ENCODE data around the gene NDN. TPM values are rescaled to one million over a fixed set of nuclear protein-coding genes. Genes with fewer than 3 reads are reported as not detected.

NDN gene
- total and polyA plus RNA-seq, 2 of the 4 experiments (the other 2 are of a cell fraction): 40.1 to 72.4 TPM

- H2BK20ac ChIP-seq (ENCODE audit: low read depth, low read length): no peak overlapping the region
- dilution Hi-C loops (cut with HindIII; ENCODE audit: low sequenced_read_pairs, unreplicated experiment): no loop called here
- DNase-seq: no peak
- no peaks in the 10 kb centered on the region for H3K36me3 ChIP-seq (ENCODE audit: control insufficient read depth, insufficient read depth, low read length)
- ChIA-PET CTCF (no interaction called here), POLR2A (ENCODE audit: unreplicated experiment) (no interaction called here)
- H3K23ac ChIP-seq (ENCODE audit: low read depth, low read length): no peak overlapping the region
- 36% methylated on average over 3 of the region's 5 CpGs; no CpG with 5 or more reads in 1 of the 2 experiments for WGBS, 2 experiments (ENCODE audit: extremely low coverage in 2 of 2, insufficient read length in 1 of 2)
- no peaks in the 10 kb centered on the region for H3K27me3 ChIP-seq (ENCODE audit: control insufficient read depth, insufficient read depth, low read length)
- H3K27ac ChIP-seq (ENCODE audit: insufficient read depth, low read length): no peak overlapping the region
- no peaks in the 10 kb centered on the region for H3K9me1 ChIP-seq (ENCODE audit: insufficient read depth, low read length)
- no peak overlapping the region for H2AK5ac ChIP-seq (ENCODE audit: low read depth, low read length)
- H3K79me1 ChIP-seq (ENCODE audit: low read depth in 1 of 2, low read length in 2 of 2): no peaks in the 10 kb centered on the region
- no peak overlapping the region for H3K4ac ChIP-seq (ENCODE audit: low read depth, low read length)
- H4K20me1 ChIP-seq (ENCODE audit: insufficient read depth, low read length): no peaks in the 10 kb centered on the region
- no peak overlapping the region for H2BK5ac ChIP-seq (ENCODE audit: low read depth, low read length, poor library complexity, severe bottlenecking)
- no peak overlapping the region for H2AK9ac ChIP-seq (replicated peaks; ENCODE audit: low read depth, low read length, poor library complexity)
- H3K14ac ChIP-seq (replicated peaks; ENCODE audit: low read depth, low read length): no peak overlapping the region
- H3K56ac ChIP-seq (ENCODE audit: extremely low read depth, insufficient read depth, low read length): no peak overlapping the region
- no peak overlapping the region for H2BK15ac ChIP-seq (ENCODE audit: low read depth, low read length)
- intact Hi-C loops (cut with micrococcal nuclease): no loop called here
- H3K4me3 ChIP-seq (ENCODE audit: insufficient read depth, low read depth, low read length): no peak overlapping the region
- no peak overlapping the region for H2AFZ ChIP-seq (replicated peaks; ENCODE audit: low read length, poor library complexity)
- no peak overlapping the region for H4K5ac ChIP-seq (ENCODE audit: low read depth, low read length)
- no peak overlapping the region for H2BK120ac ChIP-seq (ENCODE audit: low read depth, low read length)
- no peak overlapping the region for H4K91ac ChIP-seq (ENCODE audit: insufficient read depth, low read depth, low read length)
- peaks cover 2% of the 10 kb centered on the region; the same call in 1 of the 2 replicates for H3K9me3 ChIP-seq (ENCODE audit: control insufficient read depth, insufficient read depth, low read length)
- H3K4me1 ChIP-seq (ENCODE audit: control insufficient read depth, insufficient read depth, low read length): no peaks in the 10 kb centered on the region
- TF ChIP-seq SMC3 (IDR thresholded peaks at IDR 0.05; ENCODE audit: low read depth, low read length) (no peak), MXI1 (IDR thresholded peaks at IDR 0.05; ENCODE audit: borderline replicate concordance, low read depth, low read length) (no peak), FOS (IDR thresholded peaks at IDR 0.05; ENCODE audit: low read depth, low read length) (no peak), BHLHE40 (IDR thresholded peaks at IDR 0.05; ENCODE audit: low read depth, low read length) (no peak), POLR2A (IDR thresholded peaks at IDR 0.05; ENCODE audit: low read depth, low read length) (no peak), MAFK (IDR thresholded peaks at IDR 0.05; ENCODE audit: low read depth, low read length) (no peak)
- no TSS peak for BruUV-seq (replicated peaks)
- no peak for ATAC-seq (ENCODE audit: low read depth)
- H3K18ac ChIP-seq (ENCODE audit: low read depth, low read length): no peak overlapping the region
- no peak overlapping the region for H4K8ac ChIP-seq (ENCODE audit: low read depth in 2 of 2, low read length in 2 of 2)
- H3K4me2 ChIP-seq (ENCODE audit: low read depth, low read length): no peak overlapping the region
- no peak overlapping the region for H3K9ac ChIP-seq (ENCODE audit: low read depth, low read length)
- in situ Hi-C loops (cut with MboI; ENCODE audit: low sequenced_read_pairs): no loop called here
These were observed 49.0 kb upstream of the NDN start for GRCh38 chr15:23736033-23736673.

Measured in IMR-90 (cell line).